Measurements from ENCODE around the gene ALPP. TPM values are rescaled to one million over a fixed set of nuclear protein-coding genes. Genes with fewer than 3 reads are reported as not detected.

The ALPP gene
- total RNA-seq, 2 donors from 2014 or later, result not detected

- no peaks in the 10 kb centered on the region for H3K9me3 ChIP-seq
- no peak for DNase-seq (ENCODE audit: low spot score)
- H3K27me3 ChIP-seq, result no peaks in the 10 kb centered on the region
- no peaks in the 10 kb centered on the region for H3K4me1 ChIP-seq
- TF ChIP-seq, protein P1, sequence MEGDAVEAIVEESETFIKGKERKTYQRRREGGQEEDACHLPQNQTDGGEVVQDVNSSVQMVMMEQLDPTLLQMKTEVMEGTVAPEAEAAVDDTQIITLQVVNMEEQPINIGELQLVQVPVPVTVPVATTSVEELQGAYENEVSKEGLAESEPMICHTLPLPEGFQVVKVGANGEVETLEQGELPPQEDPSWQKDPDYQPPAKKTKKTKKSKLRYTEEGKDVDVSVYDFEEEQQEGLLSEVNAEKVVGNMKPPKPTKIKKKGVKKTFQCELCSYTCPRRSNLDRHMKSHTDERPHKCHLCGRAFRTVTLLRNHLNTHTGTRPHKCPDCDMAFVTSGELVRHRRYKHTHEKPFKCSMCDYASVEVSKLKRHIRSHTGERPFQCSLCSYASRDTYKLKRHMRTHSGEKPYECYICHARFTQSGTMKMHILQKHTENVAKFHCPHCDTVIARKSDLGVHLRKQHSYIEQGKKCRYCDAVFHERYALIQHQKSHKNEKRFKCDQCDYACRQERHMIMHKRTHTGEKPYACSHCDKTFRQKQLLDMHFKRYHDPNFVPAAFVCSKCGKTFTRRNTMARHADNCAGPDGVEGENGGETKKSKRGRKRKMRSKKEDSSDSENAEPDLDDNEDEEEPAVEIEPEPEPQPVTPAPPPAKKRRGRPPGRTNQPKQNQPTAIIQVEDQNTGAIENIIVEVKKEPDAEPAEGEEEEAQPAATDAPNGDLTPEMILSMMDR (IDR thresholded peaks at IDR 0.05), result no peak
- H3K4me3 ChIP-seq, result no peak overlapping the region
- no peak overlapping the region for H3K27ac ChIP-seq
- H3K36me3 ChIP-seq, result no peaks in the 10 kb centered on the region
Observed at GRCh38 chr2:232412986-232413385, 34.4 kb downstream of the ALPP start.

DNA sequence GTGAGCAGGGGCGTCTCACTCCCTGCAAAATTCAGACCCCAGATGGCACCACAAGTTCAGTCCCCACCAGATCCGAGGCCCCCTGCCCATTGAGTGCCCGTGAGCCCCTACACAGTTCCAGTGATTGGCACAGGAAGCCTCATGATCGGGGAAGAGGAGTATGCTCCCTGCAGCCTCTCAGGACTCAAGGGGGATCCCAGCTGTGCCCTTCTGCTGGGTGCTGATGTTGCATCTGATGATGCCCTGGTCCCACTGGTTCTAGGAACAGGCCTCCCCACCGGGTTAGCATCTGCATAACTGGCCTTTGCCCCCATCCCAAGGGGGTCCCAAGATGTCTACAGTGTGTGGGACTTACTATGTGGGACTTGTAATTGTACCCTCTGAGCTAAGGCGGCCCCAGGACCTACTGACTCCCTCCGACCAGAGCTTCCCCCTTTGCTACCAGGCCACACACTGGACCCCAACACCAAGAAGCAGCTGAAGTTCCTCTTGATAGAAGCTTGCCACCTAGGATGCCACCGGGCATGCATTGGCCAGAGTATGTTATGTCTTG, 36.7 kb downstream of the ALPP start:
- DNase-seq (ENCODE audit: low spot score), result no peak
- Histone ChIP-seq H3K4me3 (no peak overlapping the region), H3K36me3 (no peaks in the 10 kb centered on the region), H3K9me3 (no peaks in the 10 kb centered on the region), H3K27me3 (peaks cover 0 to 14% of the 10 kb centered on the region in 2 donors), H3K27ac (no peak overlapping the region), H3K4me1 (peaks cover 0 to 19% of the 10 kb centered on the region in 2 donors)
- TF ChIP-seq, protein P1 (IDR thresholded peaks at IDR 0.05), result no peak

DNA sequence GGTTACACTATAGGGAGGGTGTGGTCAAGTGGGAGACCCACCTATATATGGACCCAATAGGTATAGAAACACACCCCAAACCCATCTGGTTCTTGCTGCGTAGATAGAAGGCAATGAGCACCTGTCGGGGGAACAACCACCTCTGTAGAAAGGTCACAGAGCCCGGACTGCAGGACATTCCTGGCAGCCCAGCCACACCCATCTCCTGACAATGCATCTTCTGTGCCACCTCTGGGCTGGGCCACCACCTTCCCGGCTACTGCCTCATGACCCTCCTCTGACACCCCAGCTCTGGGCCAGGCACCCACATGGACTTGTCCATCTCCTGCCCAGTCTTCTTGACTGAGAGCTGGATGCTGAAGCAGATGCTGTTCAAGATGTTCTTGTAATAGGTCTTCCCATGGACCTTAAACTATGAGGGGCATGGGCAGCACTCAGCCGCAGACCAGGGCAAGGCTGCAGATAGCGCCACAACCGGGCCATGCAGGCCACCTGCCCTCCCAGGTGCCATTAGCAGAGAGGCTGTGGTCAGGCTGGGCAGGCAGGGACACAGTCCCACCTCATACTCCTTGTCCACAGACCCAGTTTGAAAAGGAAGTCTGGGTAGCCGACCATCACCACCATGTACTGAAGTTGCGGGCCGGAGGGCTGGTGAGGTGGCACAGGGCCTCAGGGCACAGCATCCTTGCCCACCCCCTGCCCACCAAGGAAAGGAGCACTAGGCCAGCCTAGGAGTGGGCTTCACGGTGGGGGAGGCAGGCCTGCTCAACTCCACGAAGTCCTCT, 37.4 kb downstream of the ALPP start:
- H3K27ac ChIP-seq, result no peak overlapping the region
- H3K27me3 ChIP-seq, result peaks cover 0 to 22% of the 10 kb centered on the region in 2 donors
- TF ChIP-seq, protein P1 (IDR thresholded peaks at IDR 0.05), result no peak
- H3K36me3 ChIP-seq, result no peaks in the 10 kb centered on the region
- H3K4me3 ChIP-seq, result no peak overlapping the region
- H3K4me1 ChIP-seq, result peaks cover 0 to 26% of the 10 kb centered on the region in 2 donors
- no peak for DNase-seq (ENCODE audit: low spot score)
- H3K9me3 ChIP-seq, result no peaks in the 10 kb centered on the region

GRCh38 chr2:232416521-232417470, 38.2 kb downstream of the ALPP start:
- no peaks in the 10 kb centered on the region for H3K9me3 ChIP-seq
- peaks cover 0 to 26% of the 10 kb centered on the region in 2 donors for H3K27me3 ChIP-seq
- H3K4me1 ChIP-seq, result peaks cover 0 to 30% of the 10 kb centered on the region in 2 donors
- H3K4me3 ChIP-seq, result no peak overlapping the region
- DNase-seq (ENCODE audit: low spot score), result no peak
- H3K27ac ChIP-seq, result no peak overlapping the region
- TF ChIP-seq, protein P1 (IDR thresholded peaks at IDR 0.05), result no peak
- H3K36me3 ChIP-seq, result no peaks in the 10 kb centered on the region

GRCh38 chr2:232417489-232417888, 38.9 kb downstream of the ALPP start:
- Histone ChIP-seq H3K4me3 (no peak overlapping the region), H3K27ac (no peak overlapping the region), H3K9me3 (peaks cover 0 to 6% of the 10 kb centered on the region in 2 donors), H3K36me3 (no peaks in the 10 kb centered on the region), H3K4me1 (peaks cover 0 to 30% of the 10 kb centered on the region in 2 donors), H3K27me3 (peaks cover 0 to 26% of the 10 kb centered on the region in 2 donors)
- TF ChIP-seq, protein P1 (IDR thresholded peaks at IDR 0.05), result no peak
- DNase-seq (ENCODE audit: low spot score), result no peak

Data from right atrium auricular region (tissue), 2 donors.